Hair follicular keratinocyte (primary cell): ENCODE results near the gene NCOA4. TPM values are rescaled to one million over a fixed set of nuclear protein-coding genes. Genes with fewer than 3 reads are reported as not detected.

Experiments
- total RNA-seq: library from RNA; depleted of rRNA; stranded (reverse); fragments of >200 nt; gene quantifications from 2 replicates; pipeline ENCODE4 v1.2.3, GENCODE V29; 2015

Gene NCOA4
- 86.1 and 99.2 TPM in 2 replicates for total RNA-seq

GRCh38 chr10:46030091-46030937, at the start of gene NCOA4:
Gene NCOA4, minus strand, starts transcription at chr10:46030623. Its CDS starts 13,943 bp downstream, at chr10:46016680.

DNA sequence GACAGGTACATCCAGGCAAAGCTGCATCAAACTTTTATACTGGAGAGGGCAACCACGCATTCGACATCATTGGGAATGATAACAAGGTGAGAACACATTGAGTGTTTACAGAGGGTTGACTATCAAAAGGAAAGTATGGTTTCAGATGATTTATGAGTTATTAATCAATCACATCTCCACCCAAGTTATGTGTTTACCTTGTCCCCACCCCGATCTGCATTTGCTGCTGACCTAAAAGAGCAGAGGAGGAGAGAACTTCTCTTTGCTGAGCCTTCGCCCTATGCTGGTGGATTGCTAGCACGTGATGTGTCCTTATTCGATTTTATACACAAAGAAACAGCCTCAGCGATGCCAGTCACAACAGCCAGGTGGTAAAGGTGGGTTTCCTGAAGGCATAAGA, 15.8 kb upstream of the NCOA4 start, which contains the start of gene MSMB:
TSS of gene MSMB (minus strand) at position 9 of the 400 bp plus-strand sequence. CDS start 32 bp downstream, outside the sequence.

DNA sequence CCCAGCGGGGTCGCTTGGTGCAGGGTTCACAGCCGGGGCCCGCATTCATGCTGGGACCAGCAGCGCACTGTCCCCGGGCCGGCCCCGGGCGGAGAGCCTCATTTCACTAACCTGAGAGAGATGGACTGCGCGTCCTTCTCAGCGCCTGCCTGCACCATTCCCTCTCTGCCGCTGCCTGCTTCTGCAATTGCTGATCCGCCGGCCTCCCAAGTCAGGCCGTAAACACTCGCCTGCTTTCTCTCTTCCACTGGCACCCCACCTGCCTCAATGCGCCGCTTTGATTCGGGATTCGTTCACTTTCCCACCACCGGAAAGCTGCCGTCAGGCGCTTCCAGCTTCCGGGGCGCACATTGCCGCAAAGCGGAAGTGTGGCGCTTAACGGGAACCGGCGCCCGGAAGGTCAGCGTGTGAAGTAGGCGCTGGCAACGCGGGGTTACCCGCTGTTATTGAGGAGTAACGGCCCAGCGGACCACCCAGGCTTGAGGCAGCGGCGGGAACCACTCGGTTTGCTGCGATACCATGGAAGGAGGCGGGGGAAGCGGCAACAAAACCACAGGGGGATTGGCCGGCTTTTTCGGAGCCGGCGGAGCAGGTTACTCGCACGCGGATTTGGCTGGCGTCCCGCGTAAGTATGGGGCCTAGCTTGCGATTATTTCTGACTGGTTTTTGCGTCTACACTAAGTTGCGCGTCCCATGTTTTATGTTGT, 58.2 kb downstream of the NCOA4 start, which contains the start of gene TIMM23:
TSS of gene TIMM23 (plus strand) at position 384 of the 707 bp plus-strand sequence. CDS start at position 520, 136 bp downstream.

Other genes starting within 250 kb of the NCOA4 start
- 1.5 and 2.0 TPM in 2 replicates for gene AGAP4, start 183.1 kb downstream of the NCOA4 start, total RNA-seq
- gene TIMM23, start 58.1 kb downstream of the NCOA4 start, total RNA-seq, result 85.9 and 116 TPM in 2 replicates
- not detected in 2 replicates for gene MSMB, start 15.6 kb upstream of the NCOA4 start, total RNA-seq